Measurements from ENCODE around the gene ACTG1. TPM values are rescaled to one million over a fixed set of nuclear protein-coding genes. Genes with fewer than 3 reads are reported as not detected.
A peak's percentile ranks its signal among the peaks of the same experiment; 100 is the strongest.

The ACTG1 gene
- total RNA-seq, 4 donors from 2014 or later, result 1,168 to 4,304 (median 2,945) TPM

DNA sequence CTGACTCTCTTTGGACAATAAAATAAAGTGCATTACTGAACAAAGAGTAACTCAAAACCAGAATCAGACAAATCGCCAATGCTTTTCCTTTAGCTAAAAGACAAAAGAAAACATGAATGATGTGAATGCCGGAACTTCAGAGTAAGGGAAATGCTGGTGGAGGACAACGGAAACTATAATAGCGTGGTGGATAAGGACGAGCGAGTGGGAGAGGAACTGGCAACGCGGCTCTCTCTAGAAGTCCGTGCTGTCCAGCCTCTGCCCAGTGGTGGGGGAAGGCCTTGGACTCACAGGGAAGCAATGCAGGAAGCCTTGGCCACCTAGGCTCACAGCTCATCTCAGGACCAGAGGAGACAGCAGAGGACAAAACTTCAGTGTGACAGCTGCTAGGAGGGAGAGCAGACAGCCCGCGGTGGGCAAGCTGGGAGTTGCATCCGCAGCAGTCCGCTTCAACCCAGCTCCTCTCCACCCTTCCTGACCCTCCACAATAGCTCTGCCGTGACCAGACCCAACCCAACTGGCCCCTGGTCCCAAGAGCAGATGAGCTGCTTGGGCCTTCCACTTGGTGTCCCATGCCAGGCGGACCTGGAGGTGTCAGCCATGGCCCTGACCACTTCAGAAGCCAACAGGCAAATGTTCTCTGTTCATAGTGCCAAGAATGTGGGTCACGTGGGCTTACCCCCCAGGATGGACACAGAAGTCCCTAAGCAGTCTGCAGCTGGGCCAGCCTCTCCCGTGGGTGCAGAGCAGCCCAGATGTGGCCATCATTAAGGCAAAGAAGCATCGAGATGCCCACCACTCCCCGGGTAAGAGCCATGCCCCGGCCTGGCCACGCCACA lies 44.9 kb upstream of the ACTG1 start:
- TF ChIP-seq CTCF (IDR thresholded peaks at IDR 0.05) (no peak), POLR2A (IDR thresholded peaks at IDR 0.05) (no peak)
- no peaks in the 10 kb centered on the region for H3K27me3 ChIP-seq
- intact Hi-C loops (cut with DNase I), result no loop called here
- H3K36me3 ChIP-seq, result peaks cover 29 to 35% of the 10 kb centered on the region in 2 donors
- H3K27ac ChIP-seq, result no peak overlapping the region
- peaks cover 8 to 31% of the 10 kb centered on the region in 2 donors for H3K4me1 ChIP-seq
- no peaks in the 10 kb centered on the region for H3K9me3 ChIP-seq
- no peak overlapping the region for H3K4me3 ChIP-seq (replicated peaks in 1 of 3)
- peak; percentile 28 to 44 for DNase-seq
- WGBS, 2 donors, result 83 to 84% methylated on average over 15 to 21 of the region's 21 CpGs

DNA sequence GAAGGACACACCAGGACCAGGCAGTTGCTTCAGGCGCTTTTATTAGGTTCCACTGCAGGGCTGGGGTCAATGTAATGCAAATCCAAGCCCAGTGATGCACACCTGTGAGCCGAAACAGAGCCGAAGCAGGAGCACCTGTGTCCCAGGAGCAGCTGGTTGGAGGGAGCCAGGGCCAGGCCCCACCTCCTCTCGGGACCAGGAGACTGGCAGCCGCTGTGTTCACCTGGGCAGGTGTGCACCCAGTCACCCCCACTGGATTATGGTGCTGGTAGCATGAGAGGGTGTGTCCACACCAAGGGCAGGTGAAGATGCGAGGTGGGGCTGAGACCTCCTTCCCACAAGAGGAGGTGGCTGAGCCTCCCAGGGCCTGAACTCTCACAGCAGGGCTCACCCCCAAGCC lies 44.3 kb upstream of the ACTG1 start:
- intact Hi-C loops (cut with DNase I), result no loop called here
- WGBS, 2 donors, result 96 to 98% methylated on average over 2 to 4 of the region's 6 CpGs
- no peak overlapping the region for H3K27ac ChIP-seq
- no peaks in the 10 kb centered on the region for H3K27me3 ChIP-seq
- H3K4me1 ChIP-seq, result peaks cover 8 to 31% of the 10 kb centered on the region in 2 donors
- no peak overlapping the region for H3K4me3 ChIP-seq (replicated peaks in 1 of 3)
- DNase-seq, result no peak
- H3K36me3 ChIP-seq, result peaks cover 26 to 32% of the 10 kb centered on the region in 2 donors
- TF ChIP-seq CTCF (IDR thresholded peaks at IDR 0.05), result no peak
- no peak for TF ChIP-seq POLR2A (IDR thresholded peaks at IDR 0.05)
- no peaks in the 10 kb centered on the region for H3K9me3 ChIP-seq

- no peak overlapping the region for H3K4me3 ChIP-seq (replicated peaks in 1 of 3)
- no peak overlapping the region for H3K27ac ChIP-seq
- peaks cover 26% of the 10 kb centered on the region in 2 donors for H3K36me3 ChIP-seq
- H3K27me3 ChIP-seq, result no peaks in the 10 kb centered on the region
- WGBS, 2 donors, result 87% methylated on average over 7 to 9 of the region's 9 CpGs
- H3K4me1 ChIP-seq, result peaks cover 11 to 35% of the 10 kb centered on the region in 2 donors
- no peaks in the 10 kb centered on the region for H3K9me3 ChIP-seq
- no peak for TF ChIP-seq POLR2A (IDR thresholded peaks at IDR 0.05)
- no peak for TF ChIP-seq CTCF (IDR thresholded peaks at IDR 0.05)
- DNase-seq, result peak; percentile 42 to 44
- intact Hi-C loops (cut with DNase I), result no loop called here
These were observed 43.6 kb upstream of the ACTG1 start for GRCh38 chr17:81556175-81556691.

DNA sequence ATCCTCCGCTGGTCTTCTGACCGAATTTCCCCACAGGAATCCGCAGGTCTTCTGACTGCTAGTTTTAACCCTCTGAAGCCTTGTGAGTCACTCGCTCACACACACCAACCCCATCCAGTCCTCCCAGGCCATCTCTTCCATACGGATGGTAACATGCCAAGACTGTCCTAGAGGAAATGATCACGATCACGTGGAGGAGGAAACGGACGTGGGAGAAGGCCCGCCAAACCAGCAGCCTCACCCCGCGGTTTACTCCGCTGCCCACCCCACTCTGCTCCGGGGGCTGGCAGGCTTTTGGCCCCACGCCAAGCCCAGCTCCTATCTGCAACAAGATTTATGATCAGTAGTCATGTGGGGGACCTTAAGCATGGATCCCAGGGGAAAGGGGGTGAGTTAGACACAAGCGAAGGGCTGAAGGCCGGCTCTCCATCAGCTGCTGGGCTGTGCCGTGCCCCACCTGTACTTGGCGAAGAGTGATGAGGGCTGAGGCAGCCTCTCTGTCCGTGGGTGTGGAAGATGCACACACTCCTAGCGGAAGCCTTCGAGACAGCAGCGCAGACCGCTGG lies 41.1 kb upstream of the ACTG1 start:
- DNase-seq, result no peak
- intact Hi-C loops (cut with DNase I), result no loop called here
- Histone ChIP-seq H3K9me3 (no peaks in the 10 kb centered on the region), H3K27me3 (no peaks in the 10 kb centered on the region), H3K4me3 (replicated peaks in 1 of 3) (peak overlapping the region in 1 of 3 donors; percentile 97), H3K27ac (peak overlapping the region in 1 of 3 donors; percentile 14), H3K4me1 (peaks cover 14 to 40% of the 10 kb centered on the region in 2 donors), H3K36me3 (peaks cover 6 to 8% of the 10 kb centered on the region in 2 donors)
- no peak for TF ChIP-seq POLR2A (IDR thresholded peaks at IDR 0.05)
- TF ChIP-seq CTCF (IDR thresholded peaks at IDR 0.05), result no peak
- WGBS, 2 donors, result 39 to 44% methylated on average over 21 to 24 of the region's 24 CpGs

All from thyroid gland (tissue), 4 donors.